Measurements from ENCODE around the gene ZNF212. TPM values are rescaled to one million over a fixed set of nuclear protein-coding genes. Genes with fewer than 3 reads are reported as not detected.

The ZNF212 gene
- polyA plus RNA-seq, result 14.0 TPM
- long read RNA-seq, donor 1, partial matches to known transcripts, result 0 of 2 reads
- long read RNA-seq, donor 1, other reads (novel, unspliced or antisense), result 0 of 2 reads
- long read RNA-seq, donor 2, partial matches to known transcripts, result 0 of 4 reads
- long read RNA-seq, donor 2, other reads (novel, unspliced or antisense), result 0 of 4 reads
- long read RNA-seq, donor 3, partial matches to known transcripts, result 0 of 3 reads
- long read RNA-seq, donor 3, other reads (novel, unspliced or antisense), result 0 of 3 reads
- long read RNA-seq, donor 4, result 0 reads
- long read RNA-seq, donor 5, result 0 reads
- long read RNA-seq, donor 6, partial matches to known transcripts, result 0 of 2 reads
- long read RNA-seq, donor 6, other reads (novel, unspliced or antisense), result 0 of 2 reads
- long read RNA-seq, donor 7, partial matches to known transcripts, result 0 of 2 reads
- long read RNA-seq, donor 7, other reads (novel, unspliced or antisense), result 0 of 2 reads
- long read RNA-seq, donor 8, partial matches to known transcripts, result 0 of 3 reads
- long read RNA-seq, donor 8, other reads (novel, unspliced or antisense), result 0 of 3 reads
- long read RNA-seq, donor 9, partial matches to known transcripts, result 0 of 3 reads
- long read RNA-seq, donor 9, other reads (novel, unspliced or antisense), result 0 of 3 reads
- long read RNA-seq, donor 10, partial matches to known transcripts, result 0 of 2 reads
- long read RNA-seq, donor 10, other reads (novel, unspliced or antisense), result 0 of 2 reads
- long read RNA-seq, donor 11, partial matches to known transcripts, result 0 of 1 reads
- long read RNA-seq, donor 11, other reads (novel, unspliced or antisense), result 0 of 1 reads

GRCh38 chr7:149239345-149240143 is at the start of gene ZNF212:
Gene ZNF212 (plus strand): TSS chr7:149239651. CDS start chr7:149239779, 128 bp downstream.
- peaks cover 15% of the 10 kb centered on the region for H3K4me1 ChIP-seq (ENCODE audit: control insufficient read depth, insufficient read depth, low read length)
- peak; percentile 86 to 89 for DNase-seq
- H3K27ac ChIP-seq (ENCODE audit: low read length), result peak within 1 kb of the TSS; percentile 51
- H3K9me3 ChIP-seq (ENCODE audit: control insufficient read depth, low read depth, low read length), result no peaks in the 10 kb centered on the region
- no peaks in the 10 kb centered on the region for H3K27me3 ChIP-seq (ENCODE audit: control insufficient read depth, insufficient read depth, low read length)
- H3K36me3 ChIP-seq (ENCODE audit: control insufficient read depth, insufficient read depth, low read length), result no peaks in the 10 kb centered on the region
- H3K4me3 ChIP-seq (ENCODE audit: low read length), result peak within 1 kb of the TSS; percentile 97
- WGBS (ENCODE audit: insufficient coverage, low lambda C conversion rate), result no CpG with 5 or more reads among the region's 64 CpGs

- Histone ChIP-seq H3K36me3 (ENCODE audit: control insufficient read depth, insufficient read depth, low read length) (no peaks in the 10 kb centered on the region), H3K27ac (ENCODE audit: low read length) (no peak overlapping the region), H3K27me3 (ENCODE audit: control insufficient read depth, insufficient read depth, low read length) (peaks cover 7% of the 10 kb centered on the region), H3K4me3 (ENCODE audit: low read length) (no peak overlapping the region), H3K4me1 (ENCODE audit: control insufficient read depth, insufficient read depth, low read length) (peaks cover 10% of the 10 kb centered on the region), H3K9me3 (ENCODE audit: control insufficient read depth, low read depth, low read length) (no peaks in the 10 kb centered on the region)
- no CpG with 5 or more reads among the region's 5 CpGs for WGBS (ENCODE audit: insufficient coverage, low lambda C conversion rate)
- peak; percentile 37 to 81 for DNase-seq
Measured at GRCh38 chr7:149191851-149192250, 47.6 kb upstream of the ZNF212 start.

GRCh38 chr7:149194799-149195179 is 44.7 kb upstream of the ZNF212 start:
- H3K4me3 ChIP-seq (ENCODE audit: low read length), result peak overlapping the region; percentile 92
- peaks cover 7% of the 10 kb centered on the region for H3K27me3 ChIP-seq (ENCODE audit: control insufficient read depth, insufficient read depth, low read length)
- no peaks in the 10 kb centered on the region for H3K9me3 ChIP-seq (ENCODE audit: control insufficient read depth, low read depth, low read length)
- 100% methylated on average over 1 of the region's 4 CpGs for WGBS (ENCODE audit: insufficient coverage, low lambda C conversion rate)
- H3K4me1 ChIP-seq (ENCODE audit: control insufficient read depth, insufficient read depth, low read length), result peaks cover 15% of the 10 kb centered on the region
- DNase-seq, result no peak
- H3K36me3 ChIP-seq (ENCODE audit: control insufficient read depth, insufficient read depth, low read length), result peaks cover 20% of the 10 kb centered on the region
- peak overlapping the region; percentile 96 for H3K27ac ChIP-seq (ENCODE audit: low read length)

- no CpG with 5 or more reads among the region's 97 CpGs for WGBS (ENCODE audit: insufficient coverage, low lambda C conversion rate)
- H3K27ac ChIP-seq (ENCODE audit: low read length), result peak within 1 kb of the TSS; percentile 96
Measured at GRCh38 chr7:149195180-149196150, 44.0 kb upstream of the ZNF212 start, which contains the start of gene ZNF282. Gene ZNF282 (plus strand): TSS chr7:149195546. CDS start chr7:149195590, 44 bp downstream.

GRCh38 chr7:149196151-149196704 is 43.2 kb upstream of the ZNF212 start:
- peak in 1 of 2 donors; percentile 57 for DNase-seq
- peak overlapping the region; percentile 79 for H3K4me3 ChIP-seq (ENCODE audit: low read length)
- H3K4me1 ChIP-seq (ENCODE audit: control insufficient read depth, insufficient read depth, low read length), result peaks cover 15% of the 10 kb centered on the region
- H3K27me3 ChIP-seq (ENCODE audit: control insufficient read depth, insufficient read depth, low read length), result no peaks in the 10 kb centered on the region
- no peaks in the 10 kb centered on the region for H3K9me3 ChIP-seq (ENCODE audit: control insufficient read depth, low read depth, low read length)
- no CpG with 5 or more reads among the region's 17 CpGs for WGBS (ENCODE audit: insufficient coverage, low lambda C conversion rate)
- peak overlapping the region; percentile 75 for H3K27ac ChIP-seq (ENCODE audit: low read length)
- H3K36me3 ChIP-seq (ENCODE audit: control insufficient read depth, insufficient read depth, low read length), result peaks cover 31% of the 10 kb centered on the region

More at GRCh38 chr7:149195180-149196150, 44.0 kb upstream of the ZNF212 start, which contains the start of gene ZNF282:
- DNase-seq, result peak; percentile 84 to 94
- Histone ChIP-seq H3K9me3 (ENCODE audit: control insufficient read depth, low read depth, low read length) (no peaks in the 10 kb centered on the region), H3K4me3 (ENCODE audit: low read length) (peak within 1 kb of the TSS; percentile 92), H3K27me3 (ENCODE audit: control insufficient read depth, insufficient read depth, low read length) (peaks cover 2% of the 10 kb centered on the region), H3K36me3 (ENCODE audit: control insufficient read depth, insufficient read depth, low read length) (peaks cover 26% of the 10 kb centered on the region), H3K4me1 (ENCODE audit: control insufficient read depth, insufficient read depth, low read length) (peaks cover 15% of the 10 kb centered on the region)

- H3K27me3 ChIP-seq (ENCODE audit: control insufficient read depth, insufficient read depth, low read length), result no peaks in the 10 kb centered on the region
- H3K27ac ChIP-seq (ENCODE audit: low read length), result peak overlapping the region; percentile 75
- H3K4me3 ChIP-seq (ENCODE audit: low read length), result peak overlapping the region; percentile 79
- DNase-seq, result no peak
- peaks cover 35% of the 10 kb centered on the region for H3K36me3 ChIP-seq (ENCODE audit: control insufficient read depth, insufficient read depth, low read length)
- WGBS (ENCODE audit: insufficient coverage, low lambda C conversion rate), result no CpG with 5 or more reads among the region's 7 CpGs
- H3K9me3 ChIP-seq (ENCODE audit: control insufficient read depth, low read depth, low read length), result no peaks in the 10 kb centered on the region
- H3K4me1 ChIP-seq (ENCODE audit: control insufficient read depth, insufficient read depth, low read length), result peaks cover 13% of the 10 kb centered on the region
Measured at GRCh38 chr7:149196705-149197171, 42.7 kb upstream of the ZNF212 start.

- H3K4me3 ChIP-seq (ENCODE audit: low read length), result no peak overlapping the region
- no peaks in the 10 kb centered on the region for H3K9me3 ChIP-seq (ENCODE audit: control insufficient read depth, low read depth, low read length)
- no CpG with 5 or more reads among the region's 4 CpGs for WGBS (ENCODE audit: insufficient coverage, low lambda C conversion rate)
Measured at GRCh38 chr7:149197675-149198074, 41.8 kb upstream of the ZNF212 start.

GRCh38 chr7:149198161-149198816 is 41.2 kb upstream of the ZNF212 start:
- peaks cover 13% of the 10 kb centered on the region for H3K4me1 ChIP-seq (ENCODE audit: control insufficient read depth, insufficient read depth, low read length)
- no peak overlapping the region for H3K4me3 ChIP-seq (ENCODE audit: low read length)
- no peak overlapping the region for H3K27ac ChIP-seq (ENCODE audit: low read length)
- WGBS (ENCODE audit: insufficient coverage, low lambda C conversion rate), result no CpG with 5 or more reads among the region's 22 CpGs
- no peaks in the 10 kb centered on the region for H3K27me3 ChIP-seq (ENCODE audit: control insufficient read depth, insufficient read depth, low read length)
- no peaks in the 10 kb centered on the region for H3K9me3 ChIP-seq (ENCODE audit: control insufficient read depth, low read depth, low read length)
- DNase-seq, result no peak
- H3K36me3 ChIP-seq (ENCODE audit: control insufficient read depth, insufficient read depth, low read length), result peaks cover 44% of the 10 kb centered on the region

More at GRCh38 chr7:149197675-149198074, 41.8 kb upstream of the ZNF212 start:
- Histone ChIP-seq H3K27ac (ENCODE audit: low read length) (no peak overlapping the region), H3K36me3 (ENCODE audit: control insufficient read depth, insufficient read depth, low read length) (peaks cover 38% of the 10 kb centered on the region), H3K4me1 (ENCODE audit: control insufficient read depth, insufficient read depth, low read length) (peaks cover 13% of the 10 kb centered on the region), H3K27me3 (ENCODE audit: control insufficient read depth, insufficient read depth, low read length) (no peaks in the 10 kb centered on the region)
- no peak for DNase-seq

Data from large intestine (tissue), 12 donors.